Measurements from ENCODE around the gene PDGFB. TPM values are rescaled to one million over a fixed set of nuclear protein-coding genes. Genes with fewer than 3 reads are reported as not detected.
A peak's percentile ranks its signal among the peaks of the same experiment; 100 is the strongest.
"Not testable (repeated sequence)": the region's sequence is repeated elsewhere in the genome, so short reads cannot be mapped to it uniquely, and the experiment has no call there.

Gene PDGFB
- total RNA-seq, 1 donor from 2014 or later: 16.2 TPM

DNA sequence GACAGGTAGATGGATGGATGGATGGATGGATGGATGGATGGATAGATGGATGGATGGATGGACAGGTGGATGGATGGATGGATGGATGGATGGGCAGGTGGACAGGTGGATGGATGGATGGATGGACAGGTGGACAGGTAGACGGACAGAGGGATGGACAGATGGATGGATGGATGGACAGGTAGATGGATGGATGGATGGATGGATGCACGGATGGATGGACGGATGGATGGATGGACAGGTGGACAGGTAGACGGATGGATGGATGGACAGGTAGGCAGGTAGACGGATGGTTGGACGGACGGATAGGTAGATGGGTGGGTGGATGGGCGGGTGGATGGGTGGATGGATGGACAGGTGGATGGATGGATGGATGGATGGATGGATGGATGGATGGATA, 24.3 kb downstream of the PDGFB start:
- DNase-seq: no peak
- no peak for ATAC-seq (ENCODE audit: poor library complexity)
- intact Hi-C loops (cut with DNase I): no loop called here

GRCh38 chr22:39219071-39220039, 25.4 kb downstream of the PDGFB start:
- no peak for ATAC-seq (ENCODE audit: poor library complexity)
- intact Hi-C loops (cut with DNase I): no loop called here
- no peak for DNase-seq

GRCh38 chr22:39218432-39218831, 26.4 kb downstream of the PDGFB start:
- intact Hi-C loops (cut with DNase I); ATAC-seq (ENCODE audit: poor library complexity); DNase-seq: not testable (repeated sequence)

GRCh38 chr22:39216143-39216490, 28.7 kb downstream of the PDGFB start:
- ATAC-seq (ENCODE audit: poor library complexity) (no peak), DNase-seq (no peak)
- intact Hi-C loops (cut with DNase I): no loop called here

DNA sequence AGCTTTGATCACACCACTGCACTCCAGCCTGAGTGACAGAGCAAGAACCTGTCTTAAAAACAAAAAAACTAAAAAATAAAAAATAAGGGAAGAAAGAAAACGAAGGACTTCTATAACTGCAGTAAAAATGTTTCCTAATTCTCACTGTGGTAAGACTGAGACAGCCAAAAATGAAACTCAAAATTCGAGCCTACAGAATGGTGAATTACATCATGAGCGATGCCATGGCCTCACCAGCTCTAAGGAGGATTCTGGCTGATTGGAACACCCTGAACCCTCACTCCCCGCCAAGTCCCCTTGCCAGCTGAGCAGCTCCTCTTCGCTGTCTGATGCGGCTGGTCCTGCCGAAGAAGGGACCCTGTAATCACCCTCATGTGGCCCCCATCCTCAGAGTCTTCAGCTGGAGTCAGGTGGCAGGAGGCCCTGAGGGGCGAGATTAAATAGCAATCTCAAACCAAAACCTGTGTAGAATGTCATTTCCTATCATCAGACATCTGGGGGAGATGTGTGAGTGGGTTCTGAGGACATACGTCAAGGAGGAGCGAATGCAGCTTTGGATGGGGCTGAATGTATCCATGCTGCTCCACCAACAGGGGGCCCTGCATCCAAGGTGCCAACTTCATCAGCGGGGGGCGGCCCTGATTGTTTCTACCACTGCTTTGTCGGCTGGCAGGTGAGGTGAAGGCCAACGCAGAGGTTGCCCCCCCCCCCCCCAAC, 29.2 kb downstream of the PDGFB start:
- peak; percentile 58 for ATAC-seq (ENCODE audit: poor library complexity)
- intact Hi-C loops (cut with DNase I): no loop called here
- no peak for DNase-seq

DNA sequence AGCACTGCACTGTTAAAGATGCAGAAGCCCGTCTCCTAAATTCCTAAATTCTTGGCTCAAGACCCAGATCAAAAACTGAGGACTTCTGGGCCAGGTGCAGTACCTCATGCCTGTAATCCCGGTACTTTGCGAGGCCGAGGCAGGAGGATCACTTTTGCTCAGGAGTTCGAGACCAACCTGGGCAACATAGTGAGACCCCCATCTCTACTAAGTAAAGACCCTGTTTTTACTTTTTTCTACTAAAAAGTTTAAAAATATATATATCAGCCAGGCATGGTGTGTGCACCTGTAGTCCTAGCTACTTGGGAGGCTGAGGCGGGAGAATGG, 29.7 kb downstream of the PDGFB start:
- intact Hi-C loops (cut with DNase I): no loop called here
- no peak for ATAC-seq (ENCODE audit: poor library complexity)
- no peak for DNase-seq

DNA sequence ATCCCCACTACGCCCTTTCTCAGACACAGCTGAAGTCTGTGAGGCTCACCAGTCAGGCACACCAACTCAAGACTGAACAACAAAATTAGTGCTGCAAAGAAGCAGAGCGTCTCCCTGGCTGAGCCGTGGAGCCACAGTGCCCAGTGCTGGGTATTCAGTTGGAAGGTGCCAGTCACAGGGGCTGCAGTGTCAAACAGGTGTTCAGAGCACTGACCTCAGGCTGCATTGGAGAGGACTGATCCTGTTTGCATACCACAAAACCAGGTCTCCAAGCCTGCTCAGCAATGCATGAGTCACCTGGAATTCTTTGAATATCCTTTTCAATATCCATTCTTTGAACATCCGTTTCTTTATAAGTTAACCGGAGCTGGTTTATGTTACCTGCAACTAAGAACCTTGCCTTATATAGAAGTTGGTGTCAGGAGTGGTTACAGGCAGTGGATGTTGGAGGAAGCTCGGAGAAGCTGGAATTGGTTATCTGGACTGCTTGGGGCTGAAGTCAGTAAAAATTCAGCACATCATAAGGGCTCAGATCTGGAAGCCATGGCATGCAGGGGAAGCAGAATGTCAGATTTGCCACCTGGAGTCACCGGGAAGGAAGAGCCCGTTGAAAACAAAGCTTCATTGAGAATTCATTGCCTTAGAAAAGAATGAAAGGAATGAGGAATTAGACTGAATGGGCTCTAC, 30.3 kb downstream of the PDGFB start:
- DNase-seq (no peak), ATAC-seq (ENCODE audit: poor library complexity) (no peak)
- intact Hi-C loops (cut with DNase I): no loop called here

- DNase-seq (no peak), ATAC-seq (ENCODE audit: poor library complexity) (no peak)
Measured at GRCh38 chr22:39214006-39214382, 30.8 kb downstream of the PDGFB start.

GRCh38 chr22:39212721-39213376, 31.9 kb downstream of the PDGFB start:
- no peak for DNase-seq
- intact Hi-C loops (cut with DNase I): no loop called here
- no peak for ATAC-seq (ENCODE audit: poor library complexity)

More at GRCh38 chr22:39214006-39214382, 30.8 kb downstream of the PDGFB start:
- intact Hi-C loops (cut with DNase I): no loop called here

- ATAC-seq (ENCODE audit: poor library complexity): no peak
- intact Hi-C loops (cut with DNase I): no loop called here
- no peak for DNase-seq
Measured at GRCh38 chr22:39209756-39210155, 35.0 kb downstream of the PDGFB start.

DNA sequence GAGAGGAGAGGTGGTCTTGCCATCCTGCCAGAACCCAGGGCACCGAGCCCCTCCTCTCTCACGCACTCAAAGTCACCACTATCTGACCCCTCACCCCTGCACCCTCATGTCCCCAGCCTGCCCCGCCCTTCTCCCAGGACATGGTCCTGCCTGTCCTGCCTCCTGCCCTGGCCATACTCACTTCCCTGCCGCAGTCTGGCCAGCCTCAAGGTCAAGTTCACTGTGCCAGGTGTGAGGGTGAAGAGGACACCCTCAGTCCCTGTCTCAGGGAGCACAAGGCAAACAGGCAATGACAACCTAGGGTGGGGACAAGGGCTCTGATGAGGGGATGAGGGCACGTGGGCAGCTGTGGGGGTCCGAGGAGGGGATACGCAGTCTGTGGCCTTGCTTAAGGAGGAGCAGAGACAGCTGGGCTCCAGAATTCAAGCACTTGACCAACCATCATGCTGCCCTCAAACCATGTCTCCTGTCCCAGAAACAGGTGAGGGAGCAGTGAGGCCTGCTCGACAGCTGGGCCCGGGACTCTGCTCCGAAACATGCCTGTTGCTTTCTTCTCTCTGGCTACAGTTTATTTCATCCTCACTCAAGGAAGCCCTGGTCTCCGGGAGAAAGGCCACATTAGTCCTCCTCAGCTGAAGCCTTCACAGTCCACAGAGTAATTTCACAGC, 36.6 kb downstream of the PDGFB start:
- intact Hi-C loops (cut with DNase I): no loop called here
- no peak for ATAC-seq (ENCODE audit: poor library complexity)
- DNase-seq: no peak

GRCh38 chr22:39207141-39208012, 37.4 kb downstream of the PDGFB start:
- intact Hi-C loops (cut with DNase I): no loop called here
- DNase-seq: no peak
- ATAC-seq (ENCODE audit: poor library complexity): no peak

DNA sequence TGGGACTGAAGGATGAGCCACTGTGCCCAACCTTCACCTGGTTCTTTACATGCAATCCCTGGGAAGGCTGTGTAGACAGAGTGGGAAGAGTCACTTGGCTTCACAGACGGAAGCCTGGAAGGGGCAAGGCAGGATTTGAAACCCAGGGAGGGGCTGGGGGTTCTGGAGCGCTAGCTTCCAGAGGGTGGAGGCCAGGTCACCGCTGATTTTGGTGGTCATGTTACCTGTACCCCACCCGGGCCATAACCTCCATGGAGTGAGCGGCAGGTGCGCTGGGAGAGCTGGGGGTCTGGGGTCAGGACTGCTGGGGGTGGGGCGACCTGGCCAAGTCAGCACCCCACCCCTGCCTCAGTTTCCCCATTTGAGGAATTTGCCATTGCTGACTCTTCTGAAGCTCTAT, 38.3 kb downstream of the PDGFB start:
- DNase-seq (no peak), ATAC-seq (ENCODE audit: poor library complexity) (no peak)
- intact Hi-C loops (cut with DNase I): no loop called here

GRCh38 chr22:39205344-39206021, 39.3 kb downstream of the PDGFB start:
- ATAC-seq (ENCODE audit: poor library complexity): no peak

DNA sequence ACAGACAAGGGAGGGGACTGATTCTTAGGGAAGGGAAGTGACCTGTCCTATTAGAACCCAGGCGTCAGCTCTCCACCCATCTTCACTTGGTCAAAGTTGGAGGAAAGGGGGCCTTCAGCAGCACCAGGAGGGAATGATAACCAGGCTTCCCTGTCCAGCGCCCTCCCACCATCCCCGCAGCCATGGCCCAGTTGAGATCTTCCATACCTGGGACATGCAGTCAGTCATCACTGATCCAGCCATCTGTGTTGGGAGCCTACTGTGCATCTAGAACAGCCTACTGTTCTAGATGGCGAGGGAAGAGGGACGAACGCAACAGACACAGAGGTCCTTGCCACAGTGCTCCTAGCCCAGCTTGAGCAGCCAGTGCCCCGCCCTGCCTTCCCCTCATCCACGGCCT, 40.6 kb downstream of the PDGFB start:
- intact Hi-C loops (cut with DNase I): no loop called here
- ATAC-seq (ENCODE audit: poor library complexity): no peak
- DNase-seq: no peak

More at GRCh38 chr22:39205344-39206021, 39.3 kb downstream of the PDGFB start:
- DNase-seq: no peak
- intact Hi-C loops (cut with DNase I): no loop called here

- DNase-seq: no peak
- ATAC-seq (ENCODE audit: poor library complexity): no peak
- intact Hi-C loops (cut with DNase I): no loop called here
Measured at GRCh38 chr22:39197578-39197977, 47.2 kb downstream of the PDGFB start.

DNA sequence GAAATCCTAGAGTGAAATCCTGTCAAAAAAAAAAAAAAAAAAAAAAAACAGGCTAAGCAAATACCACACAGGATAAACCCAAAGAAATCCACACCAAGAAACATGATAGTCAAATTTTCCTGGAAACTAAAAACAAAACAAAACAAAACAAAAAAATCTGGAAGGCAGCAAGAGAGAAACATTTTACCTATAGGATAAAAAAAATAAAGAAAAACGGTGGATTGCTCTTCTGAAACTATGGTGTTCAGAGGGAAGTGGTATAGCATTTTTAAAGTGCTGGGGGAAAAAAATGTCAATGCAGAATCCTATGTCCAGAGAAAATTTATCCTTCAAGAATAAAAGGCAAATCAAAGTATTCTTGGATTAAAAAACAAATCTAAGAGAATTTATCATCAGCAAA, 50.7 kb downstream of the PDGFB start:
- no peak for DNase-seq
- intact Hi-C loops (cut with DNase I): no loop called here
- no peak for ATAC-seq (ENCODE audit: poor library complexity)

Measured in Right ventricle myocardium superior (tissue), 1 donor.